ENCODE measurements around the gene RDH16. TPM values are rescaled to one million over a fixed set of nuclear protein-coding genes. Genes with fewer than 3 reads are reported as not detected.
A peak's percentile ranks its signal among the peaks of the same experiment; 100 is the strongest.

RDH16 gene
- polyA plus RNA-seq, 2 of the 4 experiments (the other 2 are of a cell fraction): 0.06 to 0.21 TPM

DNA sequence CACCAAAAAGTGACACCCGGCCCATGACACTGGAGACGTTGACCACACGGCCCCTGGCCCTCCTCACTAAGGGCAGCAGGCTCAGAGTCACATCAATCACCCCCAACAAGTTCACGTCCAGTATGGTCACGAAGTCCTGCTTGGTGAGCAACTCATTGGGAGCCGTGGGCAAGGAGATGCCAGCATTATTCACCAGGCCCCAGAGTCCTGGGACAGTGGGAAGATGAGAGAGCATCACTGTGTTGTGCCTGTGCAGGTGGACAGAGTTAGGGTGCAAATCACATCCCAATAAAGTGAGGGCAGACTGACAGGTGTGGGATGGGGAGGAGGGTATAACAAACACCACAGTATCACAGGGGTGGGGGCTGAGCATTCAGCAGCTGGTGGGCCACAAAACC lies 2.5 kb downstream of the RDH16 start (continued):
- TF ChIP-seq EHF (CRISPR knock-in tag; IDR thresholded peaks at IDR 0.05) (no peak), FOSL2 (IDR thresholded peaks at IDR 0.05) (no peak), FOSL2 (CRISPR knock-in tag; IDR thresholded peaks at IDR 0.05) (no peak), CHD4 (IDR thresholded peaks at IDR 0.05; ENCODE audit: borderline replicate concordance) (no peak)
- TF ChIP-seq, protein P1, sequence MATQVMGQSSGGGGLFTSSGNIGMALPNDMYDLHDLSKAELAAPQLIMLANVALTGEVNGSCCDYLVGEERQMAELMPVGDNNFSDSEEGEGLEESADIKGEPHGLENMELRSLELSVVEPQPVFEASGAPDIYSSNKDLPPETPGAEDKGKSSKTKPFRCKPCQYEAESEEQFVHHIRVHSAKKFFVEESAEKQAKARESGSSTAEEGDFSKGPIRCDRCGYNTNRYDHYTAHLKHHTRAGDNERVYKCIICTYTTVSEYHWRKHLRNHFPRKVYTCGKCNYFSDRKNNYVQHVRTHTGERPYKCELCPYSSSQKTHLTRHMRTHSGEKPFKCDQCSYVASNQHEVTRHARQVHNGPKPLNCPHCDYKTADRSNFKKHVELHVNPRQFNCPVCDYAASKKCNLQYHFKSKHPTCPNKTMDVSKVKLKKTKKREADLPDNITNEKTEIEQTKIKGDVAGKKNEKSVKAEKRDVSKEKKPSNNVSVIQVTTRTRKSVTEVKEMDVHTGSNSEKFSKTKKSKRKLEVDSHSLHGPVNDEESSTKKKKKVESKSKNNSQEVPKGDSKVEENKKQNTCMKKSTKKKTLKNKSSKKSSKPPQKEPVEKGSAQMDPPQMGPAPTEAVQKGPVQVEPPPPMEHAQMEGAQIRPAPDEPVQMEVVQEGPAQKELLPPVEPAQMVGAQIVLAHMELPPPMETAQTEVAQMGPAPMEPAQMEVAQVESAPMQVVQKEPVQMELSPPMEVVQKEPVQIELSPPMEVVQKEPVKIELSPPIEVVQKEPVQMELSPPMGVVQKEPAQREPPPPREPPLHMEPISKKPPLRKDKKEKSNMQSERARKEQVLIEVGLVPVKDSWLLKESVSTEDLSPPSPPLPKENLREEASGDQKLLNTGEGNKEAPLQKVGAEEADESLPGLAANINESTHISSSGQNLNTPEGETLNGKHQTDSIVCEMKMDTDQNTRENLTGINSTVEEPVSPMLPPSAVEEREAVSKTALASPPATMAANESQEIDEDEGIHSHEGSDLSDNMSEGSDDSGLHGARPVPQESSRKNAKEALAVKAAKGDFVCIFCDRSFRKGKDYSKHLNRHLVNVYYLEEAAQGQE (IDR thresholded peaks at IDR 0.05): no peak

DNA sequence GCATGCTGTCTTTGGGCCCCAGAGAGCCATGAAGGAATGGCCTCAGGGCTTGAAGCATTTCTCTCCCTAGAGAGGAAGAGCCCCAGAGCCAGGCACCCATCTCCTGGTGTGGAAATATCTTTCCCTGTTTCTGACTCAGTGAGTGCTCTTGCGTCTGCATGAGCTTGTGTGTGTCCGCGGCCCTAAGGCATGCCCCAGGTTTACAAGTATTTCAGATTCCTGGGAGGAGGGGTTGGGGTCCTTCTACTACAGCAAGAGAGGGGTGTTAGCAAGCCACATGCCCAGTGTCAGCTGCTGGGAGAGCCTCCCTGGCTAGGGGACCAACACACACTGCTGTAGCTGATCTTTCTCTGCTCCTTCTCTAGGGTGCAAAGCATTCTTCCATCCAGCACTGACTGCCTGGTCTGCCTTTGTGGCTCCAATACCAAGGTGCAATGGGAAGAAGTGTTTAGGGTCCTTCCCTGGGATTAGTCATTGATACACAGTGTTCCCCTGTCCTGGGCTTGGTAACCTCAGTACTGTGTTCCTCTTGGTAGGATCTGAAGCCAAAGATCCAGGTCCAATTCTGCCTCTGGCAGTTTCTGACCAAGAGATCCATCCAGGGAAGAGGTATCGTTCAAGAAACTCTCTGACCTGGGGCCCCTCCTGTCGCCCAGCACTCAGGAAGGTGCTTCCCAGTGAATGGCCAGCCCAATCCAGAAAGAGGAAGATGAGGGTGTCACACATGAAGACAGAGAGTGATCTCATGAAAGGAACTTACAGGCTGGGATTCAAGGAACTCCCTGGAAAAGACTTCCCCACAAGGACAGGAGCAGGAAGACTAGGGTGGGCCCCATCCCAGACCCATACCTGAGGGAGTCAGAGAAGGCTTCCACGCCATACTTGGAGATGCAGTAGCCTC lies 3.1 kb downstream of the RDH16 start:
- TF ChIP-seq TP53 (CRISPR knock-in tag; IDR thresholded peaks at IDR 0.05): no peak
- TF ChIP-seq RNF2 (IDR thresholded peaks at IDR 0.05; ENCODE audit: borderline replicate concordance, low read depth): no peak
- TF ChIP-seq JUN (IDR thresholded peaks at IDR 0.05): no peak
- no peak for TF ChIP-seq CBX8 (IDR thresholded peaks at IDR 0.05)
- no peak for TF ChIP-seq RARB (CRISPR knock-in tag; IDR thresholded peaks at IDR 0.05)
- TF ChIP-seq HOXB5 (CRISPR knock-in tag; IDR thresholded peaks at IDR 0.05): no peak
- peak overlapping the region in 1 of 2 experiments; percentile 51; a peak in 3 of 6 replicates for H3K27ac ChIP-seq
- no peak overlapping the region for H3K4me3 ChIP-seq
- no peaks in the 10 kb centered on the region; the same call in 2 of the 3 replicates for H3K9me3 ChIP-seq
- ChIA-PET CTCF (interaction anchor here (1.4 to 5.5 kb wide), 3 partner anchors 33 to 114 kb away, joined by 3 to 27 read pairs (median 4); no protein-coding TSS in a partner anchor), POLR2A (no interaction called here)
- DNase-seq (ENCODE audit: low read depth in 1 of 2, low spot score in 1 of 2) (no peak), FAIRE-seq (no peak), ATAC-seq (no peak)
- H3K4me1 ChIP-seq: peaks cover 20% of the 10 kb centered on the region
- 82% methylated on average over 6 of the region's 6 CpGs for WGBS (ENCODE audit: missing lambda C conversion rate)
- H3K4me2 ChIP-seq: no peak overlapping the region

DNA sequence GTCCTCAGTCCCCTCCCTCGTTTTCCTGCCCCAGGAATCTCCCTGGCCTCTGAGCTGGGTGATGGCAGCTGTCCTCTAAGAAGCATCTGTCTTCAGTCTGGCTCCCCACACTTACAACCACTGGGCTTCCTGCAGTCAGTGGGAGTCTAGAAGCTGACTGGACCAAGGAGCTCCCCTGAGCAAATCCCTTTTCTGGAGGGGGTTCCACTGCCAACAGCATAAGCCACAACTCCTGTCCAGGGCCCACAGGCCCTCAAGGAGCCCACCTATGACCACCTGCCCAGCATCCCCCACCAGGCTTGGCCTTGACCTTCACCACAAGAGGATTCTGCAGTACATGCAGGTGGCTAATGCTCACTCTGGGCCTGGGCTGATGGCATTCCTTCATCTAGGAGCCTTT lies 4.1 kb downstream of the RDH16 start:
- CTCF ChIA-PET: interaction anchor here (1.4 to 5.5 kb wide), 3 partner anchors 34 to 113 kb away, joined by 3 to 27 read pairs (median 4); no protein-coding TSS in a partner anchor
- TF ChIP-seq RARB (CRISPR knock-in tag; IDR thresholded peaks at IDR 0.05) (no peak), NR3C1 (IDR thresholded peaks at IDR 0.05) (no peak), KDM1A (IDR thresholded peaks at IDR 0.05; ENCODE audit: low read depth) (no peak), GATA3 (IDR thresholded peaks at IDR 0.05; ENCODE audit: borderline replicate concordance) (no peak), FOSL2 (IDR thresholded peaks at IDR 0.05) (no peak), FOSL2 (CRISPR knock-in tag; IDR thresholded peaks at IDR 0.05) (no peak), JUNB (IDR thresholded peaks at IDR 0.05) (no peak), EHMT2 (IDR thresholded peaks at IDR 0.05; ENCODE audit: low read depth) (no peak), TFCP2L1 (CRISPR knock-in tag; IDR thresholded peaks at IDR 0.05) (no peak), HOXB13 (CRISPR knock-in tag; IDR thresholded peaks at IDR 0.05; ENCODE audit: low read depth) (no peak), POLR2A (IDR thresholded peaks at IDR 0.05; ENCODE audit: low read length) (no peak), TP53 (CRISPR knock-in tag; IDR thresholded peaks at IDR 0.05) (no peak), HOXA7 (CRISPR knock-in tag; IDR thresholded peaks at IDR 0.05) (no peak), EHF (CRISPR knock-in tag; IDR thresholded peaks at IDR 0.05) (no peak), SREBF2 (IDR thresholded peaks at IDR 0.05) (no peak), PHF8 (IDR thresholded peaks at IDR 0.05; ENCODE audit: borderline replicate concordance, low read depth) (no peak)
- TF ChIP-seq, protein P2, sequence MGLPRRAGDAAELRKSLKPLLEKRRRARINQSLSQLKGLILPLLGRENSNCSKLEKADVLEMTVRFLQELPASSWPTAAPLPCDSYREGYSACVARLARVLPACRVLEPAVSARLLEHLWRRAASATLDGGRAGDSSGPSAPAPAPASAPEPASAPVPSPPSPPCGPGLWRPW (IDR thresholded peaks at IDR 0.05): no peak
- TF ChIP-seq, protein P3, sequence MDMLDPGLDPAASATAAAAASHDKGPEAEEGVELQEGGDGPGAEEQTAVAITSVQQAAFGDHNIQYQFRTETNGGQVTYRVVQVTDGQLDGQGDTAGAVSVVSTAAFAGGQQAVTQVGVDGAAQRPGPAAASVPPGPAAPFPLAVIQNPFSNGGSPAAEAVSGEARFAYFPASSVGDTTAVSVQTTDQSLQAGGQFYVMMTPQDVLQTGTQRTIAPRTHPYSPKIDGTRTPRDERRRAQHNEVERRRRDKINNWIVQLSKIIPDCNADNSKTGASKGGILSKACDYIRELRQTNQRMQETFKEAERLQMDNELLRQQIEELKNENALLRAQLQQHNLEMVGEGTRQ (IDR thresholded peaks at IDR 0.05): no peak
- TF ChIP-seq, protein P4, sequence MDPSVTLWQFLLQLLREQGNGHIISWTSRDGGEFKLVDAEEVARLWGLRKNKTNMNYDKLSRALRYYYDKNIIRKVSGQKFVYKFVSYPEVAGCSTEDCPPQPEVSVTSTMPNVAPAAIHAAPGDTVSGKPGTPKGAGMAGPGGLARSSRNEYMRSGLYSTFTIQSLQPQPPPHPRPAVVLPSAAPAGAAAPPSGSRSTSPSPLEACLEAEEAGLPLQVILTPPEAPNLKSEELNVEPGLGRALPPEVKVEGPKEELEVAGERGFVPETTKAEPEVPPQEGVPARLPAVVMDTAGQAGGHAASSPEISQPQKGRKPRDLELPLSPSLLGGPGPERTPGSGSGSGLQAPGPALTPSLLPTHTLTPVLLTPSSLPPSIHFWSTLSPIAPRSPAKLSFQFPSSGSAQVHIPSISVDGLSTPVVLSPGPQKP (IDR thresholded peaks at IDR 0.05; ENCODE audit: low read depth, low read length): no peak
- TF ChIP-seq, protein P5, sequence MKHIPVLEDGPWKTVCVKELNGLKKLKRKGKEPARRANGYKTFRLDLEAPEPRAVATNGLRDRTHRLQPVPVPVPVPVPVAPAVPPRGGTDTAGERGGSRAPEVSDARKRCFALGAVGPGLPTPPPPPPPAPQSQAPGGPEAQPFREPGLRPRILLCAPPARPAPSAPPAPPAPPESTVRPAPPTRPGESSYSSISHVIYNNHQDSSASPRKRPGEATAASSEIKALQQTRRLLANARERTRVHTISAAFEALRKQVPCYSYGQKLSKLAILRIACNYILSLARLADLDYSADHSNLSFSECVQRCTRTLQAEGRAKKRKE (CRISPR knock-in tag; IDR thresholded peaks at IDR 0.05; ENCODE audit: low read depth): no peak

More for the DNA sequence above, 4.1 kb downstream of the RDH16 start:
- Histone ChIP-seq H3K9me3 (no peaks in the 10 kb centered on the region), H3K4me2 (no peak overlapping the region), H3K4me3 (no peak overlapping the region), H3K27ac (no peak overlapping the region), H3K4me1 (peaks cover 20% of the 10 kb centered on the region)
- 5% methylated on average over 1 of the region's 1 CpG for WGBS (ENCODE audit: missing lambda C conversion rate)
- FAIRE-seq (no peak), ATAC-seq (no peak), DNase-seq (ENCODE audit: low read depth in 1 of 2, low spot score in 1 of 2) (no peak)
- POLR2A ChIA-PET: interaction anchor here (0.6 kb wide), 1 partner anchor 374 kb away, joined by 8 read pairs; no protein-coding TSS in a partner anchor

Data from A549 (cell line).